Measurements from ENCODE around the gene CCNL2.

DNA sequence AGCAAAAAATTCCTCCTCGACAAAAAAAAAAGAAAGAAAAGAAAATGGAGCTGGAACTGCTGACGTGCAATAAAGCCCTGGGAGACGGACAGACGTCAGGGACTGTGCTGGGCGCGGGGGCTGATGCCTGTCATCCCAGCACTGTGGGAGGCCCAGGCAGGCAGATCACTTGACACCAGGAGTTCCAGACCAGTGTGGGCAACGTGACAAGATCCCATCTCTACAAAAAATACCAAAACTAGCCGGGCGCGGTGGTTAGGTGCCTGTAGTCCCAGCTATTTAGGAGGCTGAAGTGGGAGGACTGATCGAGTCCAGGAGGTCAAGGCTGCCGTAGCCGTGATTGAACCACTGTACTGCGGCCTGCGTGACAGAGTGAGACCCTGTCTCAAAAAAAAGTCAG lies 25.6 kb upstream of the CCNL2 start:
- TF ChIP-seq, protein P1, sequence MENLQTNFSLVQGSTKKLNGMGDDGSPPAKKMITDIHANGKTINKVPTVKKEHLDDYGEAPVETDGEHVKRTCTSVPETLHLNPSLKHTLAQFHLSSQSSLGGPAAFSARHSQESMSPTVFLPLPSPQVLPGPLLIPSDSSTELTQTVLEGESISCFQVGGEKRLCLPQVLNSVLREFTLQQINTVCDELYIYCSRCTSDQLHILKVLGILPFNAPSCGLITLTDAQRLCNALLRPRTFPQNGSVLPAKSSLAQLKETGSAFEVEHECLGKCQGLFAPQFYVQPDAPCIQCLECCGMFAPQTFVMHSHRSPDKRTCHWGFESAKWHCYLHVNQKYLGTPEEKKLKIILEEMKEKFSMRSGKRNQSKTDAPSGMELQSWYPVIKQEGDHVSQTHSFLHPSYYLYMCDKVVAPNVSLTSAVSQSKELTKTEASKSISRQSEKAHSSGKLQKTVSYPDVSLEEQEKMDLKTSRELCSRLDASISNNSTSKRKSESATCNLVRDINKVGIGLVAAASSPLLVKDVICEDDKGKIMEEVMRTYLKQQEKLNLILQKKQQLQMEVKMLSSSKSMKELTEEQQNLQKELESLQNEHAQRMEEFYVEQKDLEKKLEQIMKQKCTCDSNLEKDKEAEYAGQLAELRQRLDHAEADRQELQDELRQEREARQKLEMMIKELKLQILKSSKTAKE (CRISPR knock-in tag; IDR thresholded peaks at IDR 0.05; ENCODE audit: borderline replicate concordance): no peak
- TF ChIP-seq, protein P2, sequence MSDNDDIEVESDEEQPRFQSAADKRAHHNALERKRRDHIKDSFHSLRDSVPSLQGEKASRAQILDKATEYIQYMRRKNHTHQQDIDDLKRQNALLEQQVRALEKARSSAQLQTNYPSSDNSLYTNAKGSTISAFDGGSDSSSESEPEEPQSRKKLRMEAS (IDR thresholded peaks at IDR 0.05): no peak
- TF ChIP-seq ZNF567 (CRISPR knock-in tag; IDR thresholded peaks at IDR 0.05; ENCODE audit: borderline replicate concordance) (no peak), MTA3 (CRISPR knock-in tag; IDR thresholded peaks at IDR 0.05) (no peak), SIN3A (IDR thresholded peaks at IDR 0.05; ENCODE audit: borderline replicate concordance, low read depth, low read length) (no peak), TCF12 (IDR thresholded peaks at IDR 0.05) (no peak), TCF12 (CRISPR knock-in tag; IDR thresholded peaks at IDR 0.05) (no peak), ZNF724P (CRISPR knock-in tag; IDR thresholded peaks at IDR 0.05; ENCODE audit: borderline replicate concordance) (no peak), ELF4 (CRISPR knock-in tag; IDR thresholded peaks at IDR 0.05; ENCODE audit: borderline replicate concordance) (no peak), CEBPB (IDR thresholded peaks at IDR 0.05; ENCODE audit: borderline replicate concordance, low read depth, low read length) (no peak)
